Vagina (tissue), 2 donors: ENCODE results near the gene TASP1. TPM values are rescaled to one million over a fixed set of nuclear protein-coding genes. Genes with fewer than 3 reads are reported as not detected.

Experiments used
- DNase-seq, 2 donors: peaks; one replicate each; pipeline ENCODE4 v3.0.0-alpha.2; 2017; ENCODE audit errors: extremely low spot score in 2 of 2
- H3K27ac ChIP-seq: fragments of 200-600 bp; sonication (generic); one replicate; pipeline ENCODE4 v1.5.1; 2019
- H3K27me3 ChIP-seq: fragments of 200-600 bp; sonication (generic); one replicate; pipeline ENCODE4 v1.5.1; 2019
- H3K36me3 ChIP-seq, 2 donors: fragments of 200-600 bp; sonication (generic); one replicate each; pipeline ENCODE4 v1.5.1; 2017 to 2019
- H3K4me1 ChIP-seq: fragments of 200-600 bp; sonication (generic); one replicate; pipeline ENCODE4 v1.5.1; 2019
- H3K4me3 ChIP-seq, 2 donors: fragments of 200-600 bp; sonication (generic); 1 replicate in 1 of 2; 2 replicates in 1 of 2; pipeline ENCODE4 v1.5.1; 2016 to 2019
- H3K9me3 ChIP-seq: fragments of 200-600 bp; sonication (generic); one replicate; pipeline ENCODE4 v1.5.1; 2019
- POLR2A ChIP-seq, 2 donors: fragments of 450-650 bp; IDR thresholded peaks; one replicate each; pipeline ENCODE4 v1.6.1; 2017; ENCODE audit warnings: antibody characterized with exemption in 2 of 2, mild to moderate bottlenecking in 2 of 2, moderate library complexity in 2 of 2
- POLR2AphosphoS5 ChIP-seq, 2 donors: sonication (generic); formaldehyde crosslinking; IDR thresholded peaks; one replicate each; pipeline ENCODE4 v1.9.0; 2017; ENCODE audit warnings: antibody characterized with exemption in 2 of 2, mild to moderate bottlenecking in 2 of 2, low read depth in 1 of 2; ENCODE audit not compliant: insufficient read depth in 1 of 2
- intact Hi-C: fragments of 100-400 bp; cut with DNase I; formaldehyde crosslinking; loops from one replicate; pipeline ENCODE4 v1.15.1; 2023
- total RNA-seq: library from RNA; depleted of rRNA; stranded (reverse); fragments of >200 nt; gene quantifications from one replicate; pipeline ENCODE4 v1.2.3, GENCODE V29; 2016
- TF ChIP-seq, protein P1 (sequence below), 3 experiments: fragments of 450-650 bp in 2 of 3; fragments of 200-600 bp in 1 of 3; sonication (generic) in 1 of 3; IDR thresholded peaks; one replicate each; pipeline ENCODE4 v1.5.1; 2017 to 2019; ENCODE audit warnings: antibody characterized with exemption in 3 of 3, mild to moderate bottlenecking in 2 of 3, moderate library complexity in 2 of 3

The TASP1 gene
- total RNA-seq, 1 donor from 2014 or later, result 12.5 TPM

GRCh38 chr20:13524339-13524738 is 114.4 kb downstream of the TASP1 start:
- TF ChIP-seq POLR2AphosphoS5 (IDR thresholded peaks at IDR 0.05; ENCODE audit: insufficient read depth in 1 of 2, low read depth in 1 of 2), result no peak
- no peak for TF ChIP-seq POLR2A (IDR thresholded peaks at IDR 0.05)
- TF ChIP-seq, protein P1, sequence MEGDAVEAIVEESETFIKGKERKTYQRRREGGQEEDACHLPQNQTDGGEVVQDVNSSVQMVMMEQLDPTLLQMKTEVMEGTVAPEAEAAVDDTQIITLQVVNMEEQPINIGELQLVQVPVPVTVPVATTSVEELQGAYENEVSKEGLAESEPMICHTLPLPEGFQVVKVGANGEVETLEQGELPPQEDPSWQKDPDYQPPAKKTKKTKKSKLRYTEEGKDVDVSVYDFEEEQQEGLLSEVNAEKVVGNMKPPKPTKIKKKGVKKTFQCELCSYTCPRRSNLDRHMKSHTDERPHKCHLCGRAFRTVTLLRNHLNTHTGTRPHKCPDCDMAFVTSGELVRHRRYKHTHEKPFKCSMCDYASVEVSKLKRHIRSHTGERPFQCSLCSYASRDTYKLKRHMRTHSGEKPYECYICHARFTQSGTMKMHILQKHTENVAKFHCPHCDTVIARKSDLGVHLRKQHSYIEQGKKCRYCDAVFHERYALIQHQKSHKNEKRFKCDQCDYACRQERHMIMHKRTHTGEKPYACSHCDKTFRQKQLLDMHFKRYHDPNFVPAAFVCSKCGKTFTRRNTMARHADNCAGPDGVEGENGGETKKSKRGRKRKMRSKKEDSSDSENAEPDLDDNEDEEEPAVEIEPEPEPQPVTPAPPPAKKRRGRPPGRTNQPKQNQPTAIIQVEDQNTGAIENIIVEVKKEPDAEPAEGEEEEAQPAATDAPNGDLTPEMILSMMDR (IDR thresholded peaks at IDR 0.05), result no peak
- no peak for DNase-seq
- H3K27me3 ChIP-seq, result no peaks in the 10 kb centered on the region
- intact Hi-C loops, result no loop called here
- no peaks in the 10 kb centered on the region for H3K9me3 ChIP-seq
- no peak overlapping the region for H3K4me3 ChIP-seq
- no peaks in the 10 kb centered on the region for H3K4me1 ChIP-seq
- no peak overlapping the region for H3K27ac ChIP-seq
- H3K36me3 ChIP-seq, result peaks cover 0 to 18% of the 10 kb centered on the region in 2 donors

DNA sequence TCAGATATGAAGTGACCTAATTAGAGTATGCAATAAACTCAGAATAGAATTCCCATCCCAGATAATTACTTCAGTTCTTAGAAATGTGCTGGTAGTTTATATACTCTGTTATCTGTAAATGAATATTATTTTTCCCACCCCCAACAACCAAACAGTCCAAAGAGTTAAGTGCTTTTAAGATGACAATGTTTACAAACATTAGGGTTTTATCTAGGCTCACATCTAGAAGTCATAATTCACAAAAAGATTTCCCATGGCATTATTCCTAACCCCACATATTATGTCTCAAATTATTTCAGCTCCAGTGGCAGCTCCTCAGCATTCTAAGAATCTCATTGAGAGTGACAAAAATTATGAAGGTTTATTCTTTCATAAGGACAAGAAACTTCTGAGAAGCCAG is 120.9 kb downstream of the TASP1 start:
- H3K27me3 ChIP-seq, result no peaks in the 10 kb centered on the region
- TF ChIP-seq POLR2A (IDR thresholded peaks at IDR 0.05), result no peak
- TF ChIP-seq, protein P1 (IDR thresholded peaks at IDR 0.05), result no peak
- no peak for TF ChIP-seq POLR2AphosphoS5 (IDR thresholded peaks at IDR 0.05; ENCODE audit: insufficient read depth in 1 of 2, low read depth in 1 of 2)
- intact Hi-C loops, result no loop called here
- H3K27ac ChIP-seq, result no peak overlapping the region
- peaks cover 0 to 8% of the 10 kb centered on the region in 2 donors for H3K36me3 ChIP-seq
- DNase-seq, result no peak
- H3K9me3 ChIP-seq, result no peaks in the 10 kb centered on the region
- no peaks in the 10 kb centered on the region for H3K4me1 ChIP-seq
- no peak overlapping the region for H3K4me3 ChIP-seq

GRCh38 chr20:13515796-13516558 is 122.8 kb downstream of the TASP1 start:
- no peak overlapping the region for H3K4me3 ChIP-seq
- H3K9me3 ChIP-seq, result no peaks in the 10 kb centered on the region
- TF ChIP-seq POLR2AphosphoS5 (IDR thresholded peaks at IDR 0.05; ENCODE audit: insufficient read depth in 1 of 2, low read depth in 1 of 2) (no peak), POLR2A (IDR thresholded peaks at IDR 0.05) (no peak)
- TF ChIP-seq, protein P1 (IDR thresholded peaks at IDR 0.05), result no peak
- no peaks in the 10 kb centered on the region for H3K4me1 ChIP-seq
- no peak overlapping the region for H3K27ac ChIP-seq
- intact Hi-C loops, result no loop called here
- no peaks in the 10 kb centered on the region for H3K27me3 ChIP-seq
- no peak for DNase-seq
- no peaks in the 10 kb centered on the region for H3K36me3 ChIP-seq

DNA sequence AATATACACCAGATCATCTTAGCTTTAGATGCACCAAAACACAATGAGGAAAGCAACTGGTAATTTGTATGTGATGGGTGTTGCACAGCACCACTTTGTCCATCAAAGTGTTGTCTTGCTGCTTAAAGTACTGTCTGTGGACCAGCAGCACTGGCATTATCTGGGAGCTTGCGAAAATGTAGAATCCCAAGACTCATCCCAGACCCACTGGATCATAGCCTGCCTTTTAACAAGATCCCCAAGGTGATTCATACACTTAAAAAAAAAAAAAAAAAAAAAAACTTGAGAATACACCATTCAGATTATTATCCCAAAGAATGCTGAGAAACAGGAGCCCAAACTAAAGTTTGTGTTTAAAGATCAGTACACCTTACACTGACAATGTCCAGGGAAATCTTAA is 123.4 kb downstream of the TASP1 start:
- intact Hi-C loops, result no loop called here
- H3K27ac ChIP-seq, result no peak overlapping the region
- TF ChIP-seq, protein P1 (IDR thresholded peaks at IDR 0.05), result no peak
- no peak for TF ChIP-seq POLR2AphosphoS5 (IDR thresholded peaks at IDR 0.05; ENCODE audit: insufficient read depth in 1 of 2, low read depth in 1 of 2)
- TF ChIP-seq POLR2A (IDR thresholded peaks at IDR 0.05), result no peak
- H3K36me3 ChIP-seq, result no peaks in the 10 kb centered on the region
- H3K4me3 ChIP-seq, result no peak overlapping the region
- no peak for DNase-seq
- no peaks in the 10 kb centered on the region for H3K27me3 ChIP-seq
- no peaks in the 10 kb centered on the region for H3K4me1 ChIP-seq
- H3K9me3 ChIP-seq, result no peaks in the 10 kb centered on the region

DNA sequence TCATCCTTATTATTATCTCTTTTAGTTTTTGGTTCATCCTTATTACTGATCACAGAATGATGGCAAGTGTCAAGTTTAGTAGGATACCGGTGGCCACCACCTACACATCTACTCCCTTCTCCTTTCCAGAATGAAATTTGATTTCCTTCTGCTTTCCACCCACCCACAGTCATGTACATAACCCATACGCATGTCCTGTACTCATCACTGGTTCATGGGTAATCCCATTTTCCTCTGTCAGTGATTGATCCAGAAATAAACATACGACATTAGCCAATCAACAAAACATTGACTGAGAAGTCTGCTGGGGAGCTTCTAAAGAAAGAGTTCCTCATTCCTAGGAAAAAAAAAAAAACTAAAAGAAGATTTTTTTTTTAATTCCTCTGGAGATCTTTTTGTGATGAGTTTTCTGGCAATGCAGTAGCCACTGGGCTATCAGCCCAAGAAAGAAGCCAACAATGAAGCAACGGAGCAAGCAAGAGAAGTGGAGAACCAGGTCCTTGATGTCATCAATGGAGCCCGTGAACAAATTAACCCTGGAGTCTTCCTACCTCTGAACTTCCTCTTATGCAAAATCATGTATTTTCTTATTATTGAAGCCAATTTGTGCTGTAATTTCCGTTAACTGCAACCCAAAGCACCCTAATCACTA is 127.8 kb downstream of the TASP1 start:
- Histone ChIP-seq H3K9me3 (no peaks in the 10 kb centered on the region), H3K27me3 (no peaks in the 10 kb centered on the region), H3K4me1 (no peaks in the 10 kb centered on the region), H3K36me3 (no peaks in the 10 kb centered on the region), H3K27ac (no peak overlapping the region), H3K4me3 (no peak overlapping the region)
- TF ChIP-seq POLR2A (IDR thresholded peaks at IDR 0.05) (no peak), POLR2AphosphoS5 (IDR thresholded peaks at IDR 0.05; ENCODE audit: insufficient read depth in 1 of 2, low read depth in 1 of 2) (no peak)
- TF ChIP-seq, protein P1 (IDR thresholded peaks at IDR 0.05), result no peak
- intact Hi-C loops, result no loop called here
- DNase-seq, result no peak
